GM12878 (cell line): ENCODE results near the gene DICER1. TPM values are rescaled to one million over a fixed set of nuclear protein-coding genes. Genes with fewer than 3 reads are reported as not detected.
A peak's percentile ranks its signal among the peaks of the same experiment; 100 is the strongest.

ENCODE experiments used
- ATAC-seq: fragments of 200-7000 bp; cut with Tn5 transposase; 3 replicates; pipeline ENCODE4 v1.9.1; 2020; ENCODE audit warnings: mild to moderate bottlenecking, moderate library complexity
- BruUV-seq: library from RNA; stranded (reverse); fragments of 400-500 nt; replicated peaks from 2 replicates; lab custom pipeline; 2021; lab: Mats Ljungman, UMichigan
- CTCF ChIA-PET: fragments of 300-600 bp; sonication (Branson Sonifier 250); formaldehyde crosslinking; extraction: SDS; loops from one replicate; lab custom pipeline; 2021; ENCODE audit warnings: inconsistent platforms; lab: Yijun Ruan, JAX
- POLR2A ChIA-PET: fragments of 350-600 bp; formaldehyde crosslinking; extraction: SDS; loops from one replicate; lab custom pipeline; 2021; ENCODE audit warnings: inconsistent platforms; lab: Charles Lee
- RAD21 ChIA-PET: fragments of 300-600 bp; sonication (Branson Sonifier 250); formaldehyde crosslinking; loops from one replicate; lab custom pipeline; 2023; ENCODE audit warnings: antibody characterized with exemption; ENCODE audit not compliant: unreplicated experiment; lab: Charles Lee
- SMC1A ChIA-PET: fragments of 300-600 bp; sonication (Branson Sonifier 250); formaldehyde crosslinking; loops from one replicate; lab custom pipeline; 2023; ENCODE audit not compliant: unreplicated experiment, uncharacterized antibody; lab: Charles Lee
- DNase-seq: peaks from one replicate; pipeline ENCODE4 v3.0.0-alpha.2; 2011; ENCODE audit warnings: low read depth, low spot score
- FAIRE-seq: peaks from 3 replicates; lab custom pipeline; 2011; peaks lifted over from hg19 to GRCh38; lab: Jason Lieb, UNC
- H2AFZ ChIP-seq: 2 replicates; pipeline ENCODE4 v1.6.0; 2011; ENCODE audit warnings: low read depth, low read length, control low read depth; ENCODE audit not compliant: control insufficient read depth
- H3K27ac ChIP-seq: 2 replicates; pipeline ENCODE4 v1.5.1; 2011; ENCODE audit warnings: control low read depth; ENCODE audit not compliant: control insufficient read depth, insufficient read depth
- H3K27me3 ChIP-seq, 2 experiments: replicated peaks in 1 of 2; 2 replicates each; pipeline versions ENCODE4 v1.6.0 to v1.6.1; 2011; ENCODE audit warnings: low read length in 1 of 2; ENCODE audit not compliant: control insufficient read depth in 2 of 2, insufficient read depth in 2 of 2
- H3K36me3 ChIP-seq, 2 experiments: 2 replicates each; pipeline ENCODE4 v1.5.1; 2011; ENCODE audit warnings: low read length in 1 of 2; ENCODE audit not compliant: control insufficient read depth in 2 of 2, insufficient read depth in 2 of 2
- H3K4me1 ChIP-seq: 2 replicates; pipeline ENCODE4 v1.6.1; 2011; ENCODE audit warnings: mild to moderate bottlenecking, low read length, moderate library complexity, mixed read lengths; ENCODE audit not compliant: control insufficient read depth, insufficient read depth
- H3K4me2 ChIP-seq: 2 replicates; pipeline ENCODE4 v1.6.0; 2011; ENCODE audit warnings: control low read depth; ENCODE audit not compliant: control insufficient read depth, insufficient read depth
- H3K4me3 ChIP-seq: fragments of 200-600 bp; sonication (generic); 2 replicates; pipeline ENCODE4 v1.5.1; 2016
- H3K79me2 ChIP-seq: 2 replicates; pipeline ENCODE4 v1.6.0; 2011; ENCODE audit warnings: low read length; ENCODE audit not compliant: control insufficient read depth, insufficient read depth
- H3K9ac ChIP-seq: 2 replicates; pipeline ENCODE4 v1.8.0; 2011; ENCODE audit warnings: low read length, control low read depth, mixed read lengths; ENCODE audit not compliant: control insufficient read depth, insufficient read depth
- H3K9me3 ChIP-seq: replicated peaks from 3 replicates; pipeline ENCODE4 v1.5.1; 2011; ENCODE audit warnings: mild to moderate bottlenecking, low read length; ENCODE audit not compliant: control insufficient read depth, insufficient read depth
- H4K20me1 ChIP-seq: 2 replicates; pipeline ENCODE4 v1.6.0; 2011; ENCODE audit not compliant: control insufficient read depth, insufficient read depth
- CEBPB ChIP-seq, 2 experiments: fragments of 150-350 bp in 1 of 2; IDR thresholded peaks; 2 replicates each; pipeline ENCODE4 v1.6.1; 2012 to 2014; ENCODE audit warnings: low read depth in 2 of 2, low read length in 2 of 2, borderline replicate concordance in 1 of 2, inconsistent platforms in 1 of 2
- IRF4 ChIP-seq: IDR thresholded peaks from 2 replicates; pipeline ENCODE4 v1.6.1; 2011; ENCODE audit warnings: low read depth, low read length
- MLLT1 ChIP-seq: fragments of 450-650 bp; IDR thresholded peaks from 2 replicates; pipeline ENCODE4 v1.6.1; 2016; ENCODE audit warnings: mild to moderate bottlenecking
- SIN3A ChIP-seq: IDR thresholded peaks from 2 replicates; pipeline ENCODE4 v1.6.1; 2012; ENCODE audit warnings: low read depth, low read length, improper control_type of control experiment
- TCF3 ChIP-seq: IDR thresholded peaks from 2 replicates; pipeline ENCODE4 v1.6.1; 2012; ENCODE audit warnings: low read depth, mild to moderate bottlenecking, low read length, borderline replicate concordance; ENCODE audit not compliant: insufficient read depth
- WGBS: methylation state at CpG from one replicate; pipeline ENCODE4 v1.1.6; 2016; ENCODE audit warnings: low lambda C conversion rate; ENCODE audit not compliant: insufficient replicate concordance, insufficient coverage; ENCODE audit errors: missing lambda C conversion rate; 5-methylcytosine and 5-hydroxymethylcytosine counted together
- in situ Hi-C: fragments of 300-500 bp; cut with MboI; formaldehyde crosslinking; loops from 9 replicates; pipeline ENCODE4 v1.14.3; 2018; ENCODE audit warnings: mixed read lengths
- intact Hi-C: fragments of 100-400 bp; cut with micrococcal nuclease; formaldehyde crosslinking; loops from one replicate; pipeline ENCODE4 v1.14.2; 2022; ENCODE audit not compliant: unreplicated experiment
- polyA plus RNA-seq, 11 experiments: library from polyadenylated mRNA; depleted of rRNA in 4 of 11; unstranded in 6 of 11; stranded (reverse) in 5 of 11; fragments of >200 nt; fragmentation: Nextera tagmentation in 4 of 11; fragmentation: Illumina TruSeq in 1 of 11; extraction: Ambion mirVana in 4 of 11; extraction: Trizol in 1 of 11; gene quantifications; 1 replicate in 1 of 11; 2 replicates in 10 of 11; pipeline versions ENCODE4 v1.2.1 to v1.2.3, GENCODE V29; 2011 to 2016; ENCODE audit warnings: inconsistent platforms in 2 of 11, missing spikeins in 2 of 11, low read depth in 1 of 11
- total RNA-seq, 4 experiments: library from RNA; depleted of rRNA in 3 of 4; stranded (reverse); fragments of >200 nt in 3 of 4; fragmentation: Illumina TruSeq in 1 of 4; extraction: Trizol in 1 of 4; gene quantifications; 2 replicates each; pipeline versions ENCODE4 v1.2.1 to v1.2.3, GENCODE V29; 2013 to 2021

Gene DICER1
- total and polyA plus RNA-seq, 10 of the 15 experiments (the other 5 are each of a cell fraction or from before 2014, with no cell fraction given) = 6.8 to 70.8 (median 37.1) TPM

GRCh38 chr14:95185033-95185766 is 27.9 kb upstream of the DICER1 start:
- DNase-seq (no peak), FAIRE-seq (no peak), ATAC-seq (no peak)
- Histone ChIP-seq H3K4me2 (no peak overlapping the region), H2AFZ (peak overlapping the region; percentile 16; the same call in 1 of the 2 replicates), H3K9ac (no peak overlapping the region), H3K4me3 (no peak overlapping the region), H3K79me2 (no peaks in the 10 kb centered on the region), H4K20me1 (no peaks in the 10 kb centered on the region), H3K36me3 (no peaks in the 10 kb centered on the region), H3K27ac (no peak overlapping the region), H3K4me1 (no peaks in the 10 kb centered on the region), H3K9me3 (no peaks in the 10 kb centered on the region; the same call in 2 of the 3 replicates), H3K27me3 (no peaks in the 10 kb centered on the region)
- in situ Hi-C loops (no loop called here), intact Hi-C loops (no loop called here)
- POLR2A ChIA-PET = interaction anchor here (0.6 to 1.9 kb wide), 5 partner anchors 11 to 394 kb away, joined by 3 to 9 read pairs (median 4); no protein-coding TSS in a partner anchor
- SMC1A ChIA-PET = interaction anchor here (0.5 to 3.9 kb wide), 18 partner anchors 10 to 354 kb away, joined by 3 to 36 read pairs (median 8); no protein-coding TSS in a partner anchor
- CTCF ChIA-PET = interaction anchor here (1.0 to 5.8 kb wide), 5 partner anchors 11 to 176 kb away, joined by 3 to 54 read pairs (median 4); no protein-coding TSS in a partner anchor
- RAD21 ChIA-PET = interaction anchor here (0.8 to 4.7 kb wide), 7 partner anchors 11 to 144 kb away, joined by 3 to 23 read pairs (median 9); partner anchors contain the start of gene DICER1
- 0 out of 2 replicates have a peak, but pooled peaks have one; percentile 29 for TF ChIP-seq TCF3
- peak in 1 of 2 experiments; percentile 53; a peak in 1 of 4 replicates for TF ChIP-seq CEBPB (IDR thresholded peaks at IDR 0.05; ENCODE audit: borderline replicate concordance in 1 of 2, low read depth in 2 of 2, low read length in 2 of 2)
- TF ChIP-seq SIN3A = no peak
- TF ChIP-seq IRF4 = no peak
- no peak for TF ChIP-seq MLLT1
- BruUV-seq = no TSS peak
- 49% methylated on average over 12 of the region's 12 CpGs for WGBS
